HTERT RPE-1 (cell line): Measurements from ENCODE around the gene VPS13D.
"Not testable (repeated sequence)": the region's sequence is repeated elsewhere in the genome, so short reads cannot be mapped to it uniquely, and the experiment has no call there.

Source experiments
- in situ Hi-C: fragments of 300-500 bp; cut with MboI; formaldehyde crosslinking; loops from 4 replicates; pipeline ENCODE4 v1.14.3; 2020; ENCODE audit warnings: low sequenced_read_pairs

The VPS13D gene

DNA sequence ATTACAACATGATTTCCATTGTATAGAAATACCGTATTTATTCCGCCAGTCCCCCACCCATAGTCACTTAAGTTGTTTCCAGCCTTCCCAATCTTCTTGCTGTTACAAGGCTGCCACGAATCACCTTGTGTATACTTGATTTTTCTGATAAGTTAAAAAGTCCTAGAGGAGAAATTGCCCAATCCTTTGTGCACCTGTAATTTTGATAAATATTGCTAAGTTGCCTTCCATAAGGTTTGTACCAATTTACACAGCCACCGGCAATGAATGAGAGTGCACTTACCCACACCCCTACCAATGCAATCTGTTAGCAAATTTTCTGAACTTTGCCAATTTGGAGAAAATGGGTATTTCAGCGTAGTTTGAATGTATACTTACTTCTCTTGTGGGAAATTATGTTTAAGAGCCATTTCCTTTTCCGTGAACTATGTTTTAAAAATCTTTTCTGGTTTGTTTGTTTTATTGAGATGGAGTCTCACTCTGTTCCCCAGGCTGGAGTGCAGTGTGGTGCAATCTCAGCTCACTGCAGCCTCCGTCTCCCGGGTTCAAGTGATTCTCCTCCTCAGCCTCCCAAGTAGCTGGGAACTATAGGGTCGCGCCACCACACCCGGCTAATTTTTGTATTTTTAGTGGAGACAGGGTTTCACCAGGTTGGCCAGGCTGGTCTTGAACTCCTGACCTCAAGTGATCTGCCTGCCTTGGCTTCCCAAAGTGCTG lies 300.8 kb downstream of the VPS13D start:
- in situ Hi-C loops, result no loop called here

DNA sequence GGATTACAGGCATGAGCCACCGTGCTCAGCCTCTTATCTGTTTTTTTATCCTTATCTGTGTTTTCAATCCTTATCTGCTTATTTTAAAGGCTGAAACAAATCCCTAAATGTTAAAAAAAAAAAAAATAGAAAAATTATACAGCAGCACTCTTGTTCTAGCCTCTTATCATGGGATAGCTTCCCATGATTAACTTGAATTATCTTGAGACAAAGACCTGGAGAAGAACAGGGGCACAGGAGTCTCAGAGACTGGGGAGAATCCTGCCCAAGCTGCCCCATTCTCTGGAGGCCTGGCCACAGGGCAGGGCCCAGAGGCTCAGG lies 301.3 kb downstream of the VPS13D start:
- in situ Hi-C loops, result no loop called here

DNA sequence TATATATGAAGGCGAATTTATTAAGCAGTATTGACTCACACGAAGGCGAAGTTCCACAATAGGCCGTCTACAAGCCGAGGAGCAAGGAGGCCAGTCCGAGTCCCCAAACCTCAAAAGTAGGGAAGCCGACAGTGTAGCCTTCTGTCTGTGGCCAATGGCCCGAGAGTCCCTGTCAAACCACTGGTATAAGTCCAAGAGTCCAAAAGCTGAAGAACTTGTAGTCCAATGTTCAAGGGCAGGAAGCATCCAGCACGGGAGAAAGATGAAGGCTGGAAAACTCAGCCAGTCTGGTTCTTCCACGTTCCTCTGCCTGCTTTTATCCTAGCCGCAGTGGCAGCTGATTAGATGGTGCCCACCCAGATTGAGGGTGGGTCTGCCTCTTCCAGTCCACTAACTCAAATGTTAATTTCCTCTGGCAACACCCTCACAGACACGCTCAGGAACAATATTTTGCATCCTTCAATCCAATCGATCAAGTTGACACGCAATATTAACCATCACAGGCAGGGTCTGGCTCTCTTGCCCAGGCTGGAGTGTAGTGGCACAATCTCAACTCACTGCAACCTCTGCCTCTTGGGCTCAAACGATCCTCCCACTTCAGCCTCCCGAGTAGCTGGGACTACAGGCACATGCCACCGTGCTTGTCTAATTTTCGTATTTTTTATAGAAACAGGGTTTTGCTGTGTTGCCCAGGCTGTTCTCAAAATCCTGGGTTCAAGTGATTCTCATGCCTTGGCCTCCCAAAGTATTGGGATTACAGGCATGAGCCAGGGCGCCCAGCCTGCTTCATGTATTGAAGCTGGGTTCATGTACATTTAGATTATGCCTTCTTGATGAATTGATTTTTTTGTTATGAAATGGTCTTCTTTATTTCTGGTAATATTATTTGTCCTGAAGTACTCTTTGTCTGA lies 302.8 kb downstream of the VPS13D start:
- in situ Hi-C loops, result no loop called here

DNA sequence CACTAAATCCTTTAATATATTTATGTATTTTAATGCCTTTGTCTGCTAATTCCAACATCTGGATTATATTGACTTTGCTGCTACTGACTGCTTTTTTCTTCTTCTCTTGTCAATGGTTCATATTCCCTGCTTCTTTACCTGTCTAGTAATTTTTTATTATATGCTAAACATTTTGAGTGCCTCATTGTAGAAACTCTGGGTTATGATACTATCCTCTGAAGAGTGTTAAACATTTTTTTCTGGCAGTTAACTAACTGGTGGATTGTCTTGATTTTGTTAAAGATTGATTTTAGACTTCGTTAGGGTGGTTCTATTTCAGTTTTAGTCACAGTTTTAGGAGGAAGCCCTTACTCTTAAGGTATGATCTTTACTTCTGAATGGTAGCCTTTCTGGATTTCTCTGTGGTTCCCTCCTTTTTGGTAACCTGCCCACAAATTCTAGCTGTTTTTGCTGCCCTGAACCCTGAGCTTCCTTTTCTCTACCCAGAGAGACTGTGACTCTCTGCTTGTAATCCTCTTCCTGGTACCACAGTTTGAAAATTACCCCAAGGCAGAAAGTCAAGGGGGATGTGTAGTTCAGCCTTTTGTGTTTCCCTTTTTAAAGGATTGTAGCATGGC lies 306.3 kb downstream of the VPS13D start:
- in situ Hi-C loops, result no loop called here

DNA sequence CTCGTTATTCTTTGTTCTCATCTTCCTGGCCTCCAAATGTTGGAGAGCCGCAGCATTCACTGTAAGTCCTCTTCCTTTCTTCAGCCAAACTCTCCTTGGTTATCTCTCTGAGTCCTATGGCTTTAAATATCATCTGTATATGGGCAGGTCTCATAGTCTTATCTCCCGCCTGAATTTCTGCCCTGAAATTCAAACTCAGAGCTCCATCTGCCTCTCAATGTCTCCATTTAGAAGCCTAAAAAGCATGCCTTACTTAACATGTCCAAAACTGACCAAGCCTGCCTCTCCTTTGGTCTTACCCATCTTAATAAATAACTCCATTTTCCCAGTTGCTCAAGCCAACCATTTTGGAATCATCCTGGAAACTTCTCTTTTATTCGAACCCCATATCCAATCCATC lies 307.5 kb downstream of the VPS13D start:
- in situ Hi-C loops, result no loop called here

DNA sequence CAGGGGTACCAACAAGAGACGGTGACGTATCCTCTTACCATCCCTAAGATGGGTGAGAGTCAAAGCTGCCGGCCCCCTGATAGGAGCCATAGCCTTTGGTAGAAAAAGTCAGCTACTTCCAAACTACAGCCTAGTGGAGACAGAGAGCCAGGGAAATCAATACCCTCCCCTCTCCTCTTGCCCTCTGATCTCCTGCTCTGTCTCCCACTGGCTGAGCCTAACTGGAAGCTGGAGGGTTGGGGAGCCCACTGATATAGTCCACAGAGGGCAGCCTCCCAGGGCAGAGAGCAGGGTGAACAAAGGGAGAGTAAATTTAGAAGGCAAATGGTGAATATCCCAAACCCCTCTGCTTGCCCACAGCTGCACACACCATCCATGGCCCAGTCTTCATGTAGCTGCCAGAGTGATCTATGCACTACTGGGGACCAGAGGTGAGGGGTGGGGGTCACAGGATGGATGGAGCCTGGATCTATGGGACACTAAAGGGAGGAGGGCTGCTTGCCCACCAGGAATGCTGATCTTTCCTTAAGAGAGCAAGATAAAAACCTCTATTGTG lies 308.2 kb downstream of the VPS13D start:
- in situ Hi-C loops, result no loop called here

DNA sequence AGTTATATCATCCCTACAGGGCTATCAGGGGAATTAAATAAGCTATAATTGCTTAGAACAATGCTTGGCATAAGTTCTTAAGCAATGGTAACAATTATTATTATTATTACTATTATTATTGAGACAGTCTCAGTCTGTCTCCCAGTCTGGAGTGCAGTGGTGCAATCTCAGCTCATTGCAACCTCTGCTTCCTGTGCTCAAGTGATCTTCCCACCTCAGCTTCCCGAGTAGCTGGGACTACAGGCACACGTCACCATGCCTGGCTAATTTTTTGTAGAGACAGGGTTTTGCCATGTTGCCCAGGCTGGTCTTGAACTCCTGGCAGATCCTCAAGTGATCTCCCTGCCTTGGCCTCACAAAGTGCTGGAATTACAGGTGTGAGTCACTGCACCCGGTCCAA lies 308.7 kb downstream of the VPS13D start:
- in situ Hi-C loops, result not testable (repeated sequence)

DNA sequence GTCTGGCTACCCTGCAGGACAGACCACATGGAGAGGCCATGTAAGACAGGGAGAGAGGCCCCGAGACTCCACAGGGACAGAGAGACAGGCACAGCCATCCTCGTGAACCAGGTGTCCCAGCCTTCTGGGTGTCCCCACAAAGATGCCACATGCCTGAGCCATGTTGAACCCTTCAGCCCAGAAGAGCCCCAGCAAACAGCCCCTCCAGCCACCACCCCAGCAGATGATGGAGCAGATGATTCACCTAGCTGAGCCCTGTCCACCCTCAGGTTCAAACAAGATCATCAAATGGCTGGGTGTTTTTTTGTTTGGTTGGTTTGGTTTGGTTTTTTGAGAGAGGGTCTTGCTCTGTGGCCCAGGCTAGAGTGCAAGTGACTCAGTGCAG lies 309.5 kb downstream of the VPS13D start:
- in situ Hi-C loops, result no loop called here

DNA sequence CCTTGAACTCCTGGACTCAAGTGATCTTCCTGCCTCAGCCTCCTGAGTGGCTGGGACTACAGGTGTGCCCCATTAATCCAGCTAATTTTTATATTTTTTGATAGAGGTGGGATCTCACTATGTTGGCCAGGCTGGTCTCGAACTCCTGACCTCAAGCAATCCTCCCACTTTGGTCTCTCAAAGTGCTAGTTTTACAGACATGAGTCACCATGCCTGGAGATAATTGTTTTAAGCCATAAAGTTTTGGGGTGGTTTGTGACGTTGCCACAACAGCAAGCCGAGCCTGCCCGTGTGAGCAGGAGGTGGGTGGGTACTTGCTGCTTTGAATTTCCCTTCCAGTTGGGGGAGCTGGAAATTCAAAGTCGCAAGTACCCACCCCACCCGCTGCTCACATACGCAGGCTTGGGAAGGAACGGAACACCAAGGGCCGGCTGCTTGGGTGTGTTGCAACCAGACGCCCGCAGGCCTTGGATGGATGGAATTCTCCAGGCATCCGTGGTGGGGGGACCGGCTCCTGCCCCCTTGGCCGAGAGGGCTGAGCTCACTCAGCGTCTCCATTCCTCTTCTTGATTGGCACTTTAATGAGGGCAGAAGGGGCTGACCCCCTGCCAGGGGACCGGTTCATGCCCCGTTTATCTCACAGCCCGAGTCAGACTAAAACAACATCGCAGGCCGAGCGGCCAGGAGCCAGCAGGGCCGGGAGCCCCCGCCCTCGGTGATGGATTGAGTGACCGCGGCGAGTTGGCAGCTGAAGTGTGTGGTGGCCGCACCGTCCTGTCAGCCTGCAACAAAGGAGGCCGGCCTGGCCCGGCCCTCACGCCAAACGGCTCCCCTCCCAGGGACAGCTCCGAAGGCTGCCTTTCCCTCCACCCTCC lies 310.1 kb downstream of the VPS13D start:
- in situ Hi-C loops, result no loop called here

DNA sequence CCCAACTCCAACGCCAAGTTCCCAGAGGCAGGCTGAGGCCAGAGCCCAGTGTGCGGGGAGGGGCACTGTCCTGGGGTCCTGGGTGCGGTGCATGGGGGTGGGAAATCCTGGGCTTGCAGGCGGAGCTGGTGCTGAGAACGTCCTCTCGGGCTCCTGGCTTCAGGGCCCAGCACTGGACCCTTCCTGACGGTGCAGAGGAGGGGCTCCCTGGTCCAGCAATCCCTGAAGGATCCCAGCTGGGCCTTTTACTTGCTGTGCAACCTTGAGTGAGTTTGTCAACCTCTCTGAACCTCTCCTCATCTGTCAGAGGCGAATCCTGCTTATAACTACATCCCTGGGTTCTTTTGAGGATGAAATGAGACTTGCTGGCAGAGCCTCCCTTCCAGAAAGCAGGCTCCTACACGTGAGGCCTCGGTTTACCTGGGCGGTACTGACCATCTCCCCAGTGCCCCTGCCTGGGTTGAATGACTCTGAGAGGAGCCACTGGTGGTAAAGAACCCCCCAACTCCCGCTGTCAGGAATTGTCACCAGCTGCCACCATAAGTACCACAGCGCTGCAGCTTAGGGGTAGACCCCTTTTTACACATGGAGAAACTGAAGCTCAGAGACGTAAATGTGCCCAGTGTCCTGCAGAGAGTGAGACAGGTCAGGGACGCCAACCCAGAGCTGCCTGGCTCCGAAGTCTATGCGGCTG lies 310.9 kb downstream of the VPS13D start:
- in situ Hi-C loops, result no loop called here

DNA sequence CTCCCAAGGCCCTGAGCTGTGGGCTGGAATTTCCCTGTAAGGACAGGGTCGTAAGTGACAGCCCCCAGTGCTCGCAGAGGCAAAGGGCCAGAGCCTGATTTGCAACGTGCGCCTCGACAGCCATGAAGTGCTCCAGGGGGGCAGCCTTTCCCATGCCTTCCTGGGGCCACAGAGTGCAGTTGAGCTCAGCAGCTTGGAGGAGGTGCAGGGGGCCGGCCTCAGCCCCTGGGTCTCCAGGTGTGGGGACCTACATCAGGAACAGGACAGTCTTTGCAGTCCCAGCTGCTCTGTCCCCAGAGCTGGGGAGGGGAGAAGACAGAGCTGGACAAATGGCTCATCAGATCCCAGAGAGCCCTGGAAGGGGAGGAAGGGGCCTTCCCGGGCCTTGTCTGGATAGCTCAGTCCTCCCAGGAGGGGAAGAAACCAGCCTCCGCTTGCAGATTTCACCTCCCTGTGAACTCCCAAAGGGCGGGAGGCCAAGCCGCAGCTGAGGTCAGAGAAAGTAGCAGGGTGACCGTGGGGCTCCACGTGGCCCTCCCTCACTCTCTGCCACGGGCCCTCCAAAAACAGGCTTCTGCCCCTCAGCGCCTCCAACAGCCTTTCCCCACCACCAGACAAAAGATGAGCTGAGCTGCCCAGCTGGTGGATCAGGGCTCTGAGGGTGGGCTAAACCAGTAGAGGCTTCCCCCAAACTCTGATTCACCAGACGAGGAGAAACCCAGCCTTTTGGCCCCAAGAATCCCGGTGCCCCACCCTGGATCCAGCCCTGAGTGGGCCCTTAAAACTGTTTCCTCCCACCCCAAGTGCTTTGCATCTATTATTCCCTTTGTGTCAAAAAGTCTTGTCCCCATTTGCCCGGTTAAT lies 311.7 kb downstream of the VPS13D start:
- in situ Hi-C loops, result no loop called here

DNA sequence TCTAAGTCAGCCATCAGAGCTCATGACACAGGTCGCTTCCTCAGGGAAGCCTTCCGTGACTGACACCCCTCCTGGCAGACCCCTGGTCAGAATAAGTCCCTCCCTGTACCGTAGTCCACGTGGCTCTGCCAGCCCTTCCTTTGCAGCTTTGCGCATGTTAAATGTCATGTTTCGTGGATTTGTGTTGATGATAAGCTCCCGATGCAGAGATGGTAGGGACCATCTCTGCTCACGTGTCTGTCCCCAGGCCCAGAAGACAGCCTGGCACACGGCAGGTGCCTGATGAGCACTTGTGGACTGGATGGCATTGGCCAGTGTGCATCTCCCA lies 312.3 kb downstream of the VPS13D start:
- in situ Hi-C loops, result no loop called here

DNA sequence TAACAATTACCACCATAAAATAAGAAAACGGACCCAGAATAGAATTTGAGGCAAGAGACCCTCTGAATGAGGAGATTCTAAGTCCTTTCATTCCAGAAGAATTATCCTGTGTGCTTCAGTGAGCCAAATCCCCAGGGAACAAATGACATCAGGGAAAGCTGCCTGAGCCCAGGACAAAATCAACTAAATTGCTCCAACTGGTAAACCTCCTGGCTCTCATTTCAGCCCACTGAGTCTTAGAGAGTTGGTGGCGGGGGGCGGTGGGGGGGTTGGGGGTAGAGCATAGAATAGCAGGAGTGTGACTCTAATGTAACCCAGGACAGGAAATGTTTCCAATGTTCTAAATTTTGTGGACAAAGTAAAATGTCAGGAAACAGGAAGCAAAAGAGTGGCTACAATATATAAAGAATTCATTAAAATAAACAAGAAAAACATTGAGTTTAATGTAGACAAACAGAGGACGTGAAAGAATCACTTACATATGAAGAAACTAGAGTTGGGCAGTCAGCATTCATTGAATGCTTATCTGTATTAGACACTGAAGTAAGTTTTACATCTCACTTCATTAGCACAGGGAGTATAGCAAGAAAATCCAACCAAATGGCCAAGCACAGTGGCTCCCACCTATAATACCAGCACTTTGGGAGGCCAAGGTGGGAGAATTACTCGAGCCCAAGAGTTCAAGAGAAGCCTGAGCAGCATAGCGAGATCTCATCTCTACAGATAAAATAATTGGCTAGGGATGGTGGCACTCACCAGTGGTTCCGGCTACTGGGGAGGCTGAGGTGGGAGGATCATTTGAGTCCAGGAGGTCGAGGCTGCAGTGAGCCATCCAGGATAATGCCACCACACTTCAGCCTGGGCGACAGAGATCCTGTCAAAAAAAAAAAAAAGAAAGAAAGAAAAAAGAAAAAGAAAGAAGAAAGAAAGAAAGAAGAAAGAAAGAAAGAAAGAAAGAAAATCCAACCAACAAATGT lies 313.1 kb downstream of the VPS13D start:
- in situ Hi-C loops, result no loop called here

DNA sequence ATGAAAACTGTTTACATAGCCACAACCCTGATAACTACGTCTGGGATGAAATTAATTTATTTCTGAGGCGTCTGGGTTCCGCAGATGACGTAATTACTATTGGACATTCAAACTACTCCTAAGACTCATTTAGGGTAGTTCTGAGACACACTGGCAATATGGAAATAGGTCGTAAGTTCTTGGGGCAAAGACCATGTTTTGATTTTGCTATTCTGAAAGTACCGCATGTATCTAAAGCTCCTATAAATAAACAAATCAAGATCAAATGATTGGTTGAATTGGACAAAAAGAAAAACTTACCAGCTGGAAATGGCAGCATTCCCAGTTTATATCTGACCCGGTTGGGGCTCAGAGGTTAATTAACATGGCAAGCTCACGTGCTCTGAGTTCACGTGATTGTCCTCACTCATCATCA lies 313.9 kb downstream of the VPS13D start:
- in situ Hi-C loops, result no loop called here

DNA sequence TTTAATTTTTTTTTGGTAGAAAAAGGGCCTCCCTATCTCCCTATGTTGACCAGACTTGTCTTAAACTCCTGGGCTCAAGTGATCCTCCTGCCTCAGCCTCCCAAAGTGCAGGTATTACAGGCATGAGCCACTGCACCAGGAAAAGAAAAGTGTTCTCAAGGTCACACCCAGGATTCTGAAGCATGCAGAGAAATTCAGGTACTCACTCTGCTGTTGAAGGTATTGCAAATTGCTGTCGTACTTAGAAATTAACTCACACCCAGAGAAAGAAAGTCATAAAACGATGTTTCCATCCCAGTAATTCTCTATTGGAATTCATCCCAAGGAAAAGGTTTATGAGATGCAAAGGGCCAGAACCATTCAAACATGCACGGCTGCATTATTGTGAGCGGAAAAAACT lies 314.5 kb downstream of the VPS13D start:
- in situ Hi-C loops, result no loop called here

DNA sequence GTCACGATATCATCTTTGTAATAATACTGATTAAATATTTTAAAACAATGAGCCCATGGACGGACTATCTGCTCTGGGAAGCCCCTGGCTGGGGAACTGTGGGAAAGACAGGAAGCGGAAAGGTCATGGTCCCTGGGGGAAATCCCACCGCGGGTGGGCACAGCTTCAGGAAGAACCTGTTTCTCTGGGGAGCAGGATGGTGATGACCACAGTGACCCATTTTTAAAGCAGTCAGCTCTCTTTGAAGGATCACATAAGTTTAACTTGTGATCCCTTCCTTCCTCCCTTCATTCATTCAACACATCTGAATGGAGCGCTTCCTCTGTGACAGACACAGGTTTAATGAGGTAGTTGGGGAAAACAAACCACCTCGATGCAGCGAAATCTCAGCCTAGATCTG lies 315.2 kb downstream of the VPS13D start:
- in situ Hi-C loops, result no loop called here

DNA sequence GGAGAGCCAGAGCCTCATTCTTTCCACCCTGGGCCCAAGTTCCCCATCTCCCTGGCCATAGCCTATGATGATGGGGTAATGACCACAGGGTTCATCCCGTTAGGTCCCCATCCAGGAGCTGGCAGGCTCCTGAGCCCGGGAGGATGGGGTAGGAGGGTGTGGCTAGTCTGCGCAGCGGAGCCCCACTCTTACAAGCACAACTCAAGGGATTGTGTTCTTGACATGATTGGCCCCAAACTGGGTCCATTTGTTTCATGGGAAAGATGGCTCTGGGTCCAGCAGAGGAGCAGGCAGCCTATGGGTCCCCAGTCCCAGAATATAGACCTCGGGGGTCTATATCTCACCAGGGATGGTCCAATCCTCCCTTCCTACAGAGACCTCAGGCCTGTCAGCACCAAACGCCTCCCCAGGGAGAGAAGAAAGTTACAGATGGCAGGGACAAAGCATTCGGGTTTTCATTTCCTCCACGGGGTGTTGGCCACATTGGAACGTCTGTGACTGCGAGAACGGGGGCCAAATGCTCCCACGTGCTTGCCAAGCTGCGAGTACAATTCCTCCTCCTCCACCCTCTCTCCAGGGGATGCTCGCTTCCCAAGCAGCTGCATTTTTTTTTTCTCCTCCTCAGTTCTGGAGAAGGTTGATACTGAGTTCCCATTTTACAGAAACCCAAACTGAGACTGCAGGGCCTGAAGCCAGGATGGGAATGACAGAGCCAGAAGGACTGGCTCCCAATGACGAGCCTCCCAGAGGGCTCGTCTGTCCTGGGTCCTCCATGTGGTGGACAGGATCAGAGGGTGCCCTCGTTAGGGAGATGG lies 317.1 kb downstream of the VPS13D start:
- in situ Hi-C loops, result no loop called here
